Amniotic epithelial cell (primary cell): ENCODE results near the gene RASAL1.
"Not testable (repeated sequence)": the region's sequence is repeated elsewhere in the genome, so short reads cannot be mapped to it uniquely, and the experiment has no call there.

Source experiments
- DNase-seq: peaks from one replicate; pipeline ENCODE4 v3.0.0-alpha.2; 2010; ENCODE audit warnings: low read depth

RASAL1 gene

GRCh38 chr12:113138826-113139225 lies 3.3 kb upstream of the RASAL1 start:
- DNase-seq, result no peak

GRCh38 chr12:113137861-113138783 lies 2.6 kb upstream of the RASAL1 start:
- DNase-seq, result no peak

- DNase-seq, result no peak
Measured at GRCh38 chr12:113136990-113137511, 1.5 kb upstream of the RASAL1 start.

- peak; percentile 40 for DNase-seq
Measured at GRCh38 chr12:113136128-113136989, 798 bp upstream of the RASAL1 start.

GRCh38 chr12:113134521-113134951 lies 1.0 kb downstream of the RASAL1 start:
- DNase-seq, result no peak

GRCh38 chr12:113134071-113134470 lies 1.5 kb downstream of the RASAL1 start:
- no peak for DNase-seq

GRCh38 chr12:113133666-113134065 lies 1.9 kb downstream of the RASAL1 start:
- DNase-seq, result no peak

- DNase-seq, result peak; percentile 34
Measured at GRCh38 chr12:113133036-113133435, 2.5 kb downstream of the RASAL1 start.

GRCh38 chr12:113131556-113131955 lies 4.0 kb downstream of the RASAL1 start:
- no peak for DNase-seq

GRCh38 chr12:113130457-113131135 lies 5.0 kb downstream of the RASAL1 start:
- DNase-seq, result no peak

- DNase-seq, result no peak
Measured at GRCh38 chr12:113129664-113130456, 5.7 kb downstream of the RASAL1 start.

- DNase-seq, result no peak
Measured at GRCh38 chr12:113128802-113129663, 6.5 kb downstream of the RASAL1 start.

GRCh38 chr12:113127791-113128199 lies 7.8 kb downstream of the RASAL1 start:
- no peak for DNase-seq

- DNase-seq, result no peak
Measured at GRCh38 chr12:113120670-113121370, 14.7 kb downstream of the RASAL1 start.

- no peak for DNase-seq
Measured at GRCh38 chr12:113119980-113120669, 15.4 kb downstream of the RASAL1 start.

GRCh38 chr12:113118142-113118541 lies 17.4 kb downstream of the RASAL1 start:
- no peak for DNase-seq

- not testable (repeated sequence) for DNase-seq
Measured at GRCh38 chr12:113117684-113118083, 17.9 kb downstream of the RASAL1 start.

- no peak for DNase-seq
Measured at GRCh38 chr12:113116875-113117274, 18.7 kb downstream of the RASAL1 start.
